HepG2 (cell line): ENCODE data around the gene IQGAP2. TPM values are rescaled to one million over a fixed set of nuclear protein-coding genes. Genes with fewer than 3 reads are reported as not detected.

Experiments
- ATAC-seq: fragments of 200-7000 bp; cut with Tn5 transposase; 3 replicates; pipeline ENCODE4 v1.9.1; 2020; ENCODE audit warnings: mild to moderate bottlenecking, moderate library complexity
- BruUV-seq: library from RNA; stranded (reverse); fragments of 400-500 nt; replicated peaks from 2 replicates; lab custom pipeline; 2021; lab: Mats Ljungman, UMichigan
- CTCF ChIA-PET: fragments of 300-600 bp; formaldehyde crosslinking; extraction: SDS; loops from one replicate; lab custom pipeline; 2021; ENCODE audit warnings: low total read pairs, inconsistent platforms, low intra/inter-chr PET ratio; lab: Yijun Ruan, JAX
- POLR2A ChIA-PET: fragments of 350-600 bp; sonication (Branson Sonifier 250); formaldehyde crosslinking; loops from one replicate; lab custom pipeline; 2020; ENCODE audit warnings: antibody characterized with exemption, inconsistent platforms; lab: Yijun Ruan, JAX
- DNase-seq: peaks from one replicate; pipeline ENCODE4 v3.0.0-alpha.2; 2015; ENCODE audit warnings: low spot score
- FAIRE-seq: peaks from 3 replicates; lab custom pipeline; 2011; peaks lifted over from hg19 to GRCh38; lab: Jason Lieb, UNC
- H2AFZ ChIP-seq: one replicate; pipeline ENCODE4 v1.6.1; 2011; ENCODE audit warnings: low read length, inconsistent platforms
- H3K27ac ChIP-seq: fragments of 300-600 bp; 3 replicates; pipeline ENCODE4 v1.8.0; 2011; ENCODE audit warnings: mixed run types, mild to moderate bottlenecking, mixed read lengths, low read length, inconsistent platforms; ENCODE audit not compliant: insufficient read depth; ENCODE audit errors: extremely low read length
- H3K27me3 ChIP-seq, 2 experiments: fragments of 200-600 bp in 1 of 2; 2 replicates in 1 of 2; 3 replicates in 1 of 2; pipeline versions ENCODE4 v1.6.0 to v1.8.0; 2011; ENCODE audit warnings: low read length in 2 of 2, mild to moderate bottlenecking in 2 of 2, moderate library complexity in 2 of 2, inconsistent platforms in 1 of 2; ENCODE audit not compliant: insufficient read depth in 2 of 2, control insufficient read depth in 1 of 2
- H3K36me3 ChIP-seq, 2 experiments: fragments of 200-600 bp in 1 of 2; replicated peaks in 1 of 2; 2 replicates in 1 of 2; 3 replicates in 1 of 2; pipeline versions ENCODE4 v1.5.1 to v1.8.0; 2011; ENCODE audit warnings: low read length in 2 of 2, inconsistent platforms in 1 of 2; ENCODE audit not compliant: insufficient read depth in 2 of 2, control insufficient read depth in 1 of 2
- H3K4me1 ChIP-seq: 2 replicates; pipeline ENCODE4 v1.5.1; 2012; ENCODE audit warnings: low read length, inconsistent platforms; ENCODE audit not compliant: insufficient read depth
- H3K4me2 ChIP-seq: 2 replicates; pipeline ENCODE4 v1.6.0; 2011; ENCODE audit warnings: low read depth, low read length, inconsistent platforms
- H3K4me3 ChIP-seq, 3 experiments: fragments of 200-600 bp in 1 of 3; sonication (generic), shearing (Covaris generic) in 1 of 3; replicated peaks in 1 of 3; 2 replicates each; pipeline ENCODE4 v1.5.1; 2011 to 2016; ENCODE audit warnings: low read length in 3 of 3, inconsistent platforms in 2 of 3, low read depth in 2 of 3, mild to moderate bottlenecking in 2 of 3, control low read depth in 1 of 3, mixed read lengths in 1 of 3; ENCODE audit not compliant: insufficient read depth in 1 of 3
- H3K79me2 ChIP-seq: one replicate; pipeline ENCODE4 v1.6.1; 2011; ENCODE audit warnings: low read length, inconsistent platforms; ENCODE audit not compliant: insufficient read depth
- H3K9ac ChIP-seq: 2 replicates; pipeline ENCODE4 v1.6.0; 2011; ENCODE audit warnings: mild to moderate bottlenecking, low read depth, low read length, inconsistent platforms; ENCODE audit not compliant: insufficient read depth
- H3K9me3 ChIP-seq: 2 replicates; pipeline ENCODE4 v1.5.1; 2012; ENCODE audit warnings: mild to moderate bottlenecking, low read length
- H4K20me1 ChIP-seq: 2 replicates; pipeline ENCODE4 v1.6.0; 2011; ENCODE audit warnings: inconsistent platforms, mild to moderate bottlenecking, low read length, moderate library complexity; ENCODE audit not compliant: insufficient read depth
- ATF7 ChIP-seq, 2 experiments: fragments of 450-650 bp in 1 of 2; sonication (generic) in 1 of 2; formaldehyde crosslinking in 1 of 2; IDR thresholded peaks; 2 replicates each; pipeline versions ENCODE4 v1.4.0 to v1.6.1; 2016 to 2020; ENCODE audit warnings: antibody characterized with exemption in 1 of 2, mild to moderate bottlenecking in 1 of 2, missing genetic modification reagents in 1 of 2
- BCL6 ChIP-seq: IDR thresholded peaks from 2 replicates; pipeline ENCODE4 v1.6.1; 2016; ENCODE audit warnings: missing genetic modification reagents, missing compliant biosample characterization
- IKZF4 ChIP-seq: sonication (generic); formaldehyde crosslinking; IDR thresholded peaks from 2 replicates; pipeline ENCODE4 v1.5.1; 2020; ENCODE audit warnings: borderline replicate concordance, mild to moderate bottlenecking, low read depth, missing genetic modification reagents; ENCODE audit errors: not compliant biosample characterization
- SMARCE1 ChIP-seq: fragments of 450-650 bp; IDR thresholded peaks from 2 replicates; pipeline ENCODE4 v1.6.1; 2017; ENCODE audit warnings: borderline replicate concordance
- TBL1XR1 ChIP-seq: fragments of 150-350 bp; IDR thresholded peaks from 2 replicates; pipeline ENCODE4 v1.6.1; 2014; ENCODE audit warnings: borderline replicate concordance, low read length; ENCODE audit not compliant: partially characterized antibody
- ZFP62 ChIP-seq: sonication (generic); formaldehyde crosslinking; IDR thresholded peaks from 2 replicates; pipeline ENCODE4 v1.4.0; 2020; ENCODE audit warnings: missing genetic modification reagents
- ZNF414 ChIP-seq: sonication (generic); formaldehyde crosslinking; IDR thresholded peaks from 2 replicates; pipeline ENCODE4 v1.5.0; 2020; ENCODE audit warnings: missing genetic modification reagents
- WGBS: methylation state at CpG from one replicate; pipeline ENCODE4 v1.1.6; 2017; ENCODE audit warnings: low lambda C conversion rate; 5-methylcytosine and 5-hydroxymethylcytosine counted together
- in situ Hi-C: cut with HindIII; loops from 2 replicates; pipeline ENCODE4 v1.10.0; 2017; ENCODE audit warnings: low pct_unique_long_range_greater_than_20kb; ENCODE audit not compliant: extremely low pct_ligation_motif_present
- intact Hi-C: fragments of 100-400 bp; cut with micrococcal nuclease; formaldehyde crosslinking; loops from one replicate; pipeline ENCODE4 v1.10.0; 2022; ENCODE audit not compliant: unreplicated experiment
- polyA plus RNA-seq, 8 experiments: library from polyadenylated mRNA; depleted of rRNA in 3 of 8; stranded (reverse) in 7 of 8; unstranded in 1 of 8; fragments of >200 nt; fragmentation: Illumina TruSeq in 4 of 8; extraction: Trizol in 4 of 8; gene quantifications; 2 replicates each; pipeline versions ENCODE4 v1.2.1 to v1.2.3, GENCODE V29; 2011 to 2016; ENCODE audit warnings: low read depth in 4 of 8, missing spikeins in 1 of 8, mixed read lengths in 1 of 8; ENCODE audit not compliant: insufficient read depth in 1 of 8
- total RNA-seq, 5 experiments: library from RNA; depleted of rRNA; stranded (reverse); fragments of >200 nt; fragmentation: Illumina TruSeq; extraction: Trizol; gene quantifications; 2 replicates each; pipeline ENCODE4 v1.2.3, GENCODE V29; 2016; ENCODE audit warnings: low read depth in 1 of 5
- TF ChIP-seq, protein P1 (sequence below): sonication (generic); formaldehyde crosslinking; conservative IDR thresholded peaks from 2 replicates; pipeline ENCODE4 v1.4.0; 2020; ENCODE audit warnings: missing genetic modification reagents

IQGAP2 gene
- total and polyA plus RNA-seq, 2 of the 13 experiments (the other 11 are each of a cell fraction or from before 2014, with no cell fraction given): 35.2 to 83.3 TPM

DNA sequence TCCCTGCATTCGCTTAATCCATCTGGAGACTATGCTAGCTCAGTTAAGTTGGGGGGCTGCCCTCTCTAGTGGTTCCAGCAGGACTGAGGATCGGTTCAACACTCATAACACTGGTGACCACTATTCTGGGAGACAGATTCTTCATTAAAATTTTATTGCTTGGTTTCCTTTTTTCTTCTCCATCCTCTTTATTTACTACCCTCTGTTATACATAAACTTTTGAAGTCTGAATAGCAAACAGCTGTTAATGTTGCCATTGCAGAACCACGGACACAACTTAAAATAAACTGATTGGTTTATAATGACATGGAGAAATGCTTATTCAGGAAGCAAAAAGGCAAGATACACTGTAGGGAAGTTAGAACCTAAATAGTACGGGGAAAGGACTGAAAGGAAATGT is 22.1 kb downstream of the IQGAP2 start (continued):
- no peak for TF ChIP-seq ZNF414 (CRISPR knock-in tag)
- TF ChIP-seq, protein P1, sequence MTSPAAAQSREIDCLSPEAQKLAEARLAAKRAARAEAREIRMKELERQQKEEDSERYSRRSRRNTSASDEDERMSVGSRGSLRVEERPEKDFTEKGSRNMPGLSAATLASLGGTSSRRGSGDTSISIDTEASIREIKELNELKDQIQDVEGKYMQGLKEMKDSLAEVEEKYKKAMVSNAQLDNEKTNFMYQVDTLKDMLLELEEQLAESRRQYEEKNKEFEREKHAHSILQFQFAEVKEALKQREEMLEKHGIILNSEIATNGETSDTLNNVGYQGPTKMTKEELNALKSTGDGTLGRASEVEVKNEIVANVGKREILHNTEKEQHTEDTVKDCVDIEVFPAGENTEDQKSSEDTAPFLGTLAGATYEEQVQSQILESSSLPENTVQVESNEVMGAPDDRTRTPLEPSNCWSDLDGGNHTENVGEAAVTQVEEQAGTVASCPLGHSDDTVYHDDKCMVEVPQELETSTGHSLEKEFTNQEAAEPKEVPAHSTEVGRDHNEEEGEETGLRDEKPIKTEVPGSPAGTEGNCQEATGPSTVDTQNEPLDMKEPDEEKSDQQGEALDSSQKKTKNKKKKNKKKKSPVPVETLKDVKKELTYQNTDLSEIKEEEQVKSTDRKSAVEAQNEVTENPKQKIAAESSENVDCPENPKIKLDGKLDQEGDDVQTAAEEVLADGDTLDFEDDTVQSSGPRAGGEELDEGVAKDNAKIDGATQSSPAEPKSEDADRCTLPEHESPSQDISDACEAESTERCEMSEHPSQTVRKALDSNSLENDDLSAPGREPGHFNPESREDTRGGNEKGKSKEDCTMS (CRISPR knock-in tag): no peak
- no peak for TF ChIP-seq IKZF4 (CRISPR knock-in tag)
- TF ChIP-seq SMARCE1: no peak
- no peak for TF ChIP-seq ZFP62
- TF ChIP-seq ATF7 (IDR thresholded peaks at IDR 0.05): no peak
- TF ChIP-seq ATF7 (CRISPR knock-in tag; IDR thresholded peaks at IDR 0.05): no peak

GRCh38 chr5:76425928-76426804 is 23.1 kb downstream of the IQGAP2 start:
- Histone ChIP-seq H2AFZ (no peak overlapping the region), H3K27me3 (no peaks in the 10 kb centered on the region), H3K27ac (no peak overlapping the region), H3K79me2 (peaks cover 71% of the 10 kb centered on the region), H4K20me1 (peaks cover 8% of the 10 kb centered on the region; the same call in 1 of the 2 replicates), H3K36me3 (peaks cover 0 to 15% of the 10 kb centered on the region in 2 experiments), H3K4me2 (no peak overlapping the region), H3K9ac (no peak overlapping the region), H3K4me1 (peaks cover 13% of the 10 kb centered on the region), H3K9me3 (no peaks in the 10 kb centered on the region), H3K4me3 (no peak overlapping the region)
- no peak for TF ChIP-seq TBL1XR1
- peak; percentile 78 for TF ChIP-seq BCL6 (CRISPR knock-in tag)
- CTCF ChIA-PET: no interaction called here
- no TSS peak for BruUV-seq
- POLR2A ChIA-PET: no interaction called here
- DNase-seq (no peak), FAIRE-seq (no peak), ATAC-seq (no peak)
- intact Hi-C loops (no loop called here), in situ Hi-C loops (no loop called here)
- WGBS: 91% methylated on average over 12 of the region's 12 CpGs
